CD14-positive monocyte (primary cell): ENCODE measurements around the gene TMEM52B. TPM values are rescaled to one million over a fixed set of nuclear protein-coding genes. Genes with fewer than 3 reads are reported as not detected.

ENCODE experiments used
- DNase-seq, 3 donors: peaks; one replicate each; pipeline ENCODE4 v3.0.0-alpha.2; 2011 to 2022
- H2AFZ ChIP-seq: 2 replicates; pipeline ENCODE4 v1.6.0; 2012; ENCODE audit warnings: mild to moderate bottlenecking, low read depth, low read length, inconsistent platforms; ENCODE audit not compliant: insufficient read depth, poor library complexity, severe bottlenecking
- H3K27ac ChIP-seq, 2 donors: 1 replicate in 1 of 2; 2 replicates in 1 of 2; pipeline ENCODE4 v1.5.1; 2012 to 2013; ENCODE audit warnings: low read length in 2 of 2, control low read depth in 1 of 2, inconsistent platforms in 1 of 2, low read depth in 1 of 2, mild to moderate bottlenecking in 1 of 2
- H3K27me3 ChIP-seq, 2 donors: one replicate each; pipeline versions ENCODE4 v1.6.0 to v1.6.1; 2011 to 2013; ENCODE audit warnings: low read length in 2 of 2; ENCODE audit not compliant: control insufficient read depth in 2 of 2, insufficient read depth in 2 of 2
- H3K36me3 ChIP-seq, 2 donors: replicated peaks in 1 of 2; 1 replicate in 1 of 2; 2 replicates in 1 of 2; pipeline versions ENCODE4 v1.5.1 to v1.6.1; 2012 to 2013; ENCODE audit warnings: low read length in 2 of 2, control low read depth in 1 of 2, inconsistent platforms in 1 of 2, mild to moderate bottlenecking in 1 of 2; ENCODE audit not compliant: insufficient read depth in 2 of 2, control insufficient read depth in 1 of 2
- H3K4me1 ChIP-seq, 2 donors: 1 replicate in 1 of 2; 2 replicates in 1 of 2; pipeline versions ENCODE4 v1.5.1 to v1.6.1; 2012 to 2013; ENCODE audit warnings: low read length in 2 of 2, control low read depth in 1 of 2, inconsistent platforms in 1 of 2, mild to moderate bottlenecking in 1 of 2, moderate library complexity in 1 of 2; ENCODE audit not compliant: insufficient read depth in 2 of 2, control insufficient read depth in 1 of 2
- H3K4me2 ChIP-seq: replicated peaks from 2 replicates; pipeline ENCODE3; 2012; ENCODE audit warnings: low read length, moderate library complexity, mild to moderate bottlenecking; ENCODE audit not compliant: poor library complexity, severe bottlenecking; ENCODE audit errors: extremely low read depth
- H3K4me3 ChIP-seq, 3 experiments: fragments of 200-600 bp in 1 of 3; sonication (generic) in 1 of 3; replicated peaks in 1 of 3; 1 replicate in 2 of 3; 2 replicates in 1 of 3; pipeline ENCODE4 v1.5.1; 2011 to 2013; ENCODE audit warnings: low read length in 3 of 3, mild to moderate bottlenecking in 3 of 3, control low read depth in 2 of 3, low read depth in 2 of 3, inconsistent platforms in 1 of 3, moderate library complexity in 1 of 3
- H3K79me2 ChIP-seq: 2 replicates; pipeline ENCODE4 v1.6.0; 2012; ENCODE audit warnings: mild to moderate bottlenecking, control low read depth, inconsistent platforms, low read length, moderate library complexity; ENCODE audit not compliant: insufficient read depth
- H3K9ac ChIP-seq: 2 replicates; pipeline ENCODE4 v1.6.0; 2017; ENCODE audit warnings: low read length, mild to moderate bottlenecking; ENCODE audit not compliant: insufficient read depth, poor library complexity, severe bottlenecking
- H3K9me3 ChIP-seq, 2 donors: replicated peaks in 1 of 2; 1 replicate in 1 of 2; 2 replicates in 1 of 2; pipeline versions ENCODE4 v1.5.1 to v1.6.1; 2012 to 2013; ENCODE audit warnings: low read length in 2 of 2, control low read depth in 1 of 2; ENCODE audit not compliant: control insufficient read depth in 1 of 2, insufficient read depth in 1 of 2
- H4K20me1 ChIP-seq: 2 replicates; pipeline ENCODE4 v1.6.0; 2012; ENCODE audit warnings: mild to moderate bottlenecking, low read length, control low read depth, moderate library complexity; ENCODE audit not compliant: insufficient read depth
- H3K27ac Mint-ChIP-seq, 7 donors: one replicate each; pipeline ENCODE4 v1.8.0; 2020; ENCODE audit warnings: mild to moderate bottlenecking in 7 of 7, mixed read lengths in 7 of 7, moderate library complexity in 6 of 7, inconsistent platforms in 2 of 7
- H3K27me3 Mint-ChIP-seq, 3 donors: one replicate each; pipeline ENCODE4 v1.8.0; 2021 to 2022; ENCODE audit warnings: low read depth in 3 of 3, mild to moderate bottlenecking in 3 of 3, mixed read lengths in 3 of 3, moderate library complexity in 3 of 3, inconsistent platforms in 1 of 3
- H3K36me3 Mint-ChIP-seq, 2 donors: one replicate each; pipeline ENCODE4 v1.8.0; 2020; ENCODE audit warnings: mixed read lengths in 2 of 2, inconsistent platforms in 1 of 2, mild to moderate bottlenecking in 1 of 2
- H3K4me1 Mint-ChIP-seq: one replicate; pipeline ENCODE4 v1.8.0; 2020; ENCODE audit warnings: mild to moderate bottlenecking, mixed read lengths
- H3K4me3 Mint-ChIP-seq, 2 donors: one replicate each; pipeline ENCODE4 v1.8.0; 2020; ENCODE audit warnings: mild to moderate bottlenecking in 2 of 2, mixed read lengths in 2 of 2, moderate library complexity in 1 of 2
- H3K9me3 Mint-ChIP-seq, 7 donors: one replicate each; pipeline ENCODE4 v1.8.0; 2020 to 2022; ENCODE audit warnings: mixed read lengths in 7 of 7, mild to moderate bottlenecking in 6 of 7, moderate library complexity in 6 of 7, inconsistent platforms in 2 of 7
- WGBS: methylation state at CpG from one replicate; pipeline ENCODE4 v1.1.5; 2013; ENCODE audit warnings: missing lambda C conversion rate; ENCODE audit not compliant: insufficient coverage; 5-methylcytosine and 5-hydroxymethylcytosine counted together
- intact Hi-C, 2 donors: fragments of 100-400 bp; cut with micrococcal nuclease; formaldehyde crosslinking; loops; one replicate each; pipeline versions ENCODE4 v1.15.0 to v1.15.1; 2023
- polyA plus RNA-seq, 3 donors: library from polyadenylated mRNA; depleted of rRNA in 1 of 3; unstranded in 2 of 3; stranded (reverse) in 1 of 3; fragments of 300-500 nt in 2 of 3; fragments of >200 nt in 1 of 3; fragmentation: Illumina TruSeq in 2 of 3; gene quantifications; 1 replicate in 2 of 3; 2 replicates in 1 of 3; pipeline ENCODE4 v1.2.3, GENCODE V29; 2012 to 2021
- TF ChIP-seq, protein P1 (sequence below): fragments of 200-600 bp; IDR thresholded peaks from one replicate; pipeline ENCODE4 v1.8.0; 2022; ENCODE audit warnings: antibody characterized with exemption, mild to moderate bottlenecking

The TMEM52B gene
- polyA plus RNA-seq, 3 donors, result 0.54 to 2.4 (median 0.58) TPM

DNA sequence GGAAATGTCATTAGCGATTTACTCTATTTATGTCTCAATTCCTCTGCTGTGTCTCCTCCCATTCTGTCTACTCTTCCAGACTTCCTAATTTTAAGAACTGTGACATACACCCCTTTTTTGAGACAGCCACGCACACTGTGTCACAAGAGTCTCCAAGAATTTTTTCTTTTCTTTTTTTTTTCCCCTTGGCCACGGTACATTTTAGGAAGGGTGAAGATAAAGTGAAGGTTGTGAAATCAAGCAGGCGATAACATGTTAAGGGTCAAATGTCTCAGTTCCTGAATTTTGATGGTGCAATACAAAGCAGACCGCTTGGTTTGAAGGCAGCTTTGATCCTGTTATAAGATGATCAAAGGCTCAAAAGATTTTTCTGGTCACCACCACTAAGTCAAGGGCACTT lies 11.2 kb upstream of the TMEM52B start:
- no peaks in the 10 kb centered on the region for H3K27me3 Mint-ChIP-seq
- intact Hi-C loops, result no loop called here
- H3K27ac Mint-ChIP-seq, result peak overlapping the region; percentile 92 to 96 (median 95)

DNA sequence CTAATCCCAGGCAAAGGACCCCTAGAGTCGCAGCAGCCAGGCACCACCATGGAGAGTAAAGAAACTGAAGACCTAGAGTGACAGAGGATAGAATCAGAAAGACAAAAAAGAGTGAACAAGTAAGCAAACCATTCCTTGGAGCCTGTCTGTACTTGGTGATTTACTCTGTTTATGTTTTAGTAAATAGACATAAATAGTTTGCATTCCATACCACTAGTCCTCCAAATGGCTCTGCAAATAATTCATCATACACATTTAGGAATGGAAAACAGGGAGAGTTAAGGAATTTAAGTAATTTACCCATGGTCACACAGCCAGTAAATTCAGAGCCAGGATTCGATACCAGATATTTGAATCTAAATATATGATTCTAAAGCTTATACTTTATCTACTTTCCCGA lies 9.7 kb upstream of the TMEM52B start:
- Mint-ChIP-seq H3K4me1 (peaks cover 50% of the 10 kb centered on the region), H3K4me3 (peak overlapping the region in 1 of 2 donors; percentile 56), H3K36me3 (no peaks in the 10 kb centered on the region), H3K9me3 (peaks cover 0 to 2% (median 0%) of the 10 kb centered on the region in 7 donors), H3K27ac (peak overlapping the region in 5 of 7 donors; percentile 30 to 96 (median 80)), H3K27me3 (no peaks in the 10 kb centered on the region)
- H3K9ac ChIP-seq, result no peak overlapping the region
- H3K4me1 ChIP-seq, result peaks cover 50% of the 10 kb centered on the region in 2 donors
- TF ChIP-seq, protein P1, sequence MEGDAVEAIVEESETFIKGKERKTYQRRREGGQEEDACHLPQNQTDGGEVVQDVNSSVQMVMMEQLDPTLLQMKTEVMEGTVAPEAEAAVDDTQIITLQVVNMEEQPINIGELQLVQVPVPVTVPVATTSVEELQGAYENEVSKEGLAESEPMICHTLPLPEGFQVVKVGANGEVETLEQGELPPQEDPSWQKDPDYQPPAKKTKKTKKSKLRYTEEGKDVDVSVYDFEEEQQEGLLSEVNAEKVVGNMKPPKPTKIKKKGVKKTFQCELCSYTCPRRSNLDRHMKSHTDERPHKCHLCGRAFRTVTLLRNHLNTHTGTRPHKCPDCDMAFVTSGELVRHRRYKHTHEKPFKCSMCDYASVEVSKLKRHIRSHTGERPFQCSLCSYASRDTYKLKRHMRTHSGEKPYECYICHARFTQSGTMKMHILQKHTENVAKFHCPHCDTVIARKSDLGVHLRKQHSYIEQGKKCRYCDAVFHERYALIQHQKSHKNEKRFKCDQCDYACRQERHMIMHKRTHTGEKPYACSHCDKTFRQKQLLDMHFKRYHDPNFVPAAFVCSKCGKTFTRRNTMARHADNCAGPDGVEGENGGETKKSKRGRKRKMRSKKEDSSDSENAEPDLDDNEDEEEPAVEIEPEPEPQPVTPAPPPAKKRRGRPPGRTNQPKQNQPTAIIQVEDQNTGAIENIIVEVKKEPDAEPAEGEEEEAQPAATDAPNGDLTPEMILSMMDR, result no peak
- no peaks in the 10 kb centered on the region for H3K79me2 ChIP-seq
- peak overlapping the region in 1 of 3 experiments; percentile 2 for H3K4me3 ChIP-seq
- no peak overlapping the region for H3K27ac ChIP-seq
- 100% methylated on average over 1 of the region's 3 CpGs for WGBS
- DNase-seq, result no peak
- H3K9me3 ChIP-seq, result no peaks in the 10 kb centered on the region
- no peak overlapping the region for H2AFZ ChIP-seq
- H3K36me3 ChIP-seq, result no peaks in the 10 kb centered on the region
- no peaks in the 10 kb centered on the region for H4K20me1 ChIP-seq
- no peaks in the 10 kb centered on the region for H3K27me3 ChIP-seq
- intact Hi-C loops, result no loop called here
- H3K4me2 ChIP-seq, result peak overlapping the region; percentile 17

More for the DNA sequence above, 11.2 kb upstream of the TMEM52B start:
- no peaks in the 10 kb centered on the region for H3K36me3 ChIP-seq
- H4K20me1 ChIP-seq, result no peaks in the 10 kb centered on the region
- H3K79me2 ChIP-seq, result no peaks in the 10 kb centered on the region
- peak overlapping the region; percentile 79 to 93 for H3K27ac ChIP-seq
- peak; percentile 93 to 97 (median 96) for DNase-seq
- peaks cover 55 to 59% of the 10 kb centered on the region in 2 donors for H3K4me1 ChIP-seq
- Mint-ChIP-seq H3K9me3 (peaks cover 0 to 2% (median 0%) of the 10 kb centered on the region in 7 donors), H3K36me3 (no peaks in the 10 kb centered on the region), H3K4me3 (no peak overlapping the region), H3K4me1 (peaks cover 54% of the 10 kb centered on the region)
- no CpG with 5 or more reads among the region's 5 CpGs for WGBS
- no peak overlapping the region for H3K9ac ChIP-seq
- H3K4me3 ChIP-seq, result no peak overlapping the region
- H3K9me3 ChIP-seq, result no peaks in the 10 kb centered on the region
- no peaks in the 10 kb centered on the region for H3K27me3 ChIP-seq
- H2AFZ ChIP-seq, result no peak overlapping the region
- TF ChIP-seq, protein P1, result no peak
- H3K4me2 ChIP-seq, result peak overlapping the region; percentile 36
